ENCODE data around the gene LMO7.

GRCh38 chr13:75776550-75776949 is 140.4 kb downstream of the LMO7 start:
- no peak for TF ChIP-seq REST (IDR thresholded peaks at IDR 0.05; ENCODE audit: low read depth)
- TF ChIP-seq TCF12 (IDR thresholded peaks at IDR 0.05; ENCODE audit: low read depth), result no peak
- TF ChIP-seq EGR1 (IDR thresholded peaks at IDR 0.05), result no peak
- no peak for TF ChIP-seq MAX (IDR thresholded peaks at IDR 0.05)
- TF ChIP-seq CEBPB (IDR thresholded peaks at IDR 0.05), result no peak
- TF ChIP-seq CREB1 (IDR thresholded peaks at IDR 0.05; ENCODE audit: low read depth), result no peak
- TF ChIP-seq EP300 (IDR thresholded peaks at IDR 0.05; ENCODE audit: borderline replicate concordance), result no peak
- TF ChIP-seq TAF1 (IDR thresholded peaks at IDR 0.05; ENCODE audit: low read depth), result no peak
- no peak for TF ChIP-seq RAD21 (IDR thresholded peaks at IDR 0.05; ENCODE audit: low read depth)
- no peak for TF ChIP-seq TEAD4 (IDR thresholded peaks at IDR 0.05)
- no peak for TF ChIP-seq NFIC (IDR thresholded peaks at IDR 0.05)
- no peak for TF ChIP-seq ZBTB7A (IDR thresholded peaks at IDR 0.05; ENCODE audit: low read depth)
